ENCODE measurements around the gene LGMN. TPM values are rescaled to one million over a fixed set of nuclear protein-coding genes. Genes with fewer than 3 reads are reported as not detected.

LGMN gene
- 24.8 and 27.7 TPM in 2 replicates for total RNA-seq (2014; rRNA removed; shearing (Covaris generic))
- 22.1 and 26.1 TPM in 2 replicates for total RNA-seq (2022)
- Bru-seq, nascent RNA: percentile 52 among the genes with signal in this experiment
- percentile 54 among the genes with signal in this experiment for BruChase-seq, experiment 1, labeled RNA remaining after a 6-hour chase
- BruChase-seq, experiment 2, labeled RNA remaining after a 2-hour chase: percentile 50 among the genes with signal in this experiment
- long read RNA-seq, transcript LGMN-201 (14 exons, 2,055 nt): major isoform, 52 of 60 reads
- long read RNA-seq, partial matches to known transcripts: 0 of 60 reads
- long read RNA-seq, other reads (novel, unspliced or antisense): 4 of 60 reads

DNA sequence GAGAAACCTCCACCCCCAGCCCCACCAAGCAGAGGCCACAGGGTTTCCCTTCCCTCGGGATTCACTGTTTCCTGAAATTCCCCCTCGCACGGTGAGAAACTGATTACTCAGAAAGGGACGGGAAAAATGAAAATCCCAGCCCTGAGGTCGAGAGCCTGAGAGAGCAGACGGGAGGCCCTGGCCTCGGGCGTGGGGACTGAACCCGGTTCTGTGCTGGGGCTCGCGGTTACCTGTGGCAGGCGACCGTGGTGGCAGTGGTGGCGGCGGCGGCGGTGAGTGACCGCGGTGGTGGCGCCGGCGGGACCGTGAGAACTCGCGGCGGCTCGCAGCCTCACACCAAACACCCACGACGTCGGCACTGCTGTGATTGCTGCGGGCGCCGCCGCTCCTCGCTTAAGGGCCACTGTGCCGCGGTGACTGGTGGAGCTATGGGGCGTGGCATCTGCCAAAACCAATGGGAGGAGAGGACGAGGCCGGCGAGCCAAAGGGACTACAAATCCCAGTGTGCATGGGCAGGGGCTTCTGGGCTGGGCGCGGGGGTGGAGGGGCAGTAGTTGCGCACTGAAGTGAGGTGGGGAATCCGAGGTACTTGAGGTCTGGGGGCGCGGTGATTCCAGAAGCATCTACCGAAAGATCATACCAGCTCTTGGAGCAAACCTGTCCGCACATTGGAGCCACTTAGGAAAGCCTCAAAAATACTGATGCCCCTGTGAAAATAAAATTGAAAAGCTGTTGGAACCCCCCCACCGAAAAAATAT lies at the start of gene LGMN:
TSS of gene LGMN (minus strand) at position 369 of the 758 bp plus-strand sequence. CDS start 15,841 bp downstream, outside the sequence.
- ChIA-PET CTCF (ENCODE audit: unreplicated experiment) (interaction anchor here (0.6 to 1.0 kb wide), 3 partner anchors 15 to 60 kb away, joined by 3 read pairs; no protein-coding TSS in a partner anchor), POLR2A (interaction anchor here (0.7 to 1.0 kb wide), 4 partner anchors 11 to 55 kb away, joined by 3 to 4 read pairs (median 4); no protein-coding TSS in a partner anchor)
- H3K4me1 ChIP-seq (ENCODE audit: insufficient read depth, low read length, poor library complexity, severe bottlenecking): peaks cover 22% of the 10 kb centered on the region
- H3K9me2 ChIP-seq (ENCODE audit: insufficient read depth, low read length): no peaks in the 10 kb centered on the region
- H3K27ac ChIP-seq (ENCODE audit: low read depth, low read length, poor library complexity, severe bottlenecking): no peak within 1 kb of the TSS
- H3K4me3 ChIP-seq (ENCODE audit: low read depth, low read length, poor library complexity, severe bottlenecking): peak within 1 kb of the TSS; percentile 87
- peak; percentile 95 for DNase-seq (ENCODE audit: low spot score)
- H3K79me2 ChIP-seq (ENCODE audit: insufficient read depth, low read depth, low read length): peaks cover 17% of the 10 kb centered on the region; the same call in 1 of the 2 replicates
- H3K9me3 ChIP-seq (ENCODE audit: low read length): peaks cover 6% of the 10 kb centered on the region; the same call in 1 of the 2 replicates
- intact Hi-C loops (cut with micrococcal nuclease; ENCODE audit: unreplicated experiment): loop anchor here (2.0 to 5.0 kb wide), 2 partner anchors 34 to 44 kb away; partner anchors contain the start of gene GOLGA5
- H3K36me3 ChIP-seq (ENCODE audit: insufficient read depth, low read length): no peaks in the 10 kb centered on the region
- no TSS peak for BruUV-seq (replicated peaks)
- TF ChIP-seq, protein P1, sequence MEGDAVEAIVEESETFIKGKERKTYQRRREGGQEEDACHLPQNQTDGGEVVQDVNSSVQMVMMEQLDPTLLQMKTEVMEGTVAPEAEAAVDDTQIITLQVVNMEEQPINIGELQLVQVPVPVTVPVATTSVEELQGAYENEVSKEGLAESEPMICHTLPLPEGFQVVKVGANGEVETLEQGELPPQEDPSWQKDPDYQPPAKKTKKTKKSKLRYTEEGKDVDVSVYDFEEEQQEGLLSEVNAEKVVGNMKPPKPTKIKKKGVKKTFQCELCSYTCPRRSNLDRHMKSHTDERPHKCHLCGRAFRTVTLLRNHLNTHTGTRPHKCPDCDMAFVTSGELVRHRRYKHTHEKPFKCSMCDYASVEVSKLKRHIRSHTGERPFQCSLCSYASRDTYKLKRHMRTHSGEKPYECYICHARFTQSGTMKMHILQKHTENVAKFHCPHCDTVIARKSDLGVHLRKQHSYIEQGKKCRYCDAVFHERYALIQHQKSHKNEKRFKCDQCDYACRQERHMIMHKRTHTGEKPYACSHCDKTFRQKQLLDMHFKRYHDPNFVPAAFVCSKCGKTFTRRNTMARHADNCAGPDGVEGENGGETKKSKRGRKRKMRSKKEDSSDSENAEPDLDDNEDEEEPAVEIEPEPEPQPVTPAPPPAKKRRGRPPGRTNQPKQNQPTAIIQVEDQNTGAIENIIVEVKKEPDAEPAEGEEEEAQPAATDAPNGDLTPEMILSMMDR (conservative IDR thresholded peaks at IDR 0.05; ENCODE audit: low read length): no peak
- no peak for TF ChIP-seq EZH2phosphoT487 (IDR thresholded peaks at IDR 0.05; ENCODE audit: borderline replicate concordance, low read depth, low read length)
- H3K4me2 ChIP-seq (ENCODE audit: low read length): peak within 1 kb of the TSS; percentile 85
- H2AFZ ChIP-seq (ENCODE audit: low read length): peak within 1 kb of the TSS; percentile 82
- H4K20me1 ChIP-seq (ENCODE audit: insufficient read depth, low read length): no peaks in the 10 kb centered on the region

DNA sequence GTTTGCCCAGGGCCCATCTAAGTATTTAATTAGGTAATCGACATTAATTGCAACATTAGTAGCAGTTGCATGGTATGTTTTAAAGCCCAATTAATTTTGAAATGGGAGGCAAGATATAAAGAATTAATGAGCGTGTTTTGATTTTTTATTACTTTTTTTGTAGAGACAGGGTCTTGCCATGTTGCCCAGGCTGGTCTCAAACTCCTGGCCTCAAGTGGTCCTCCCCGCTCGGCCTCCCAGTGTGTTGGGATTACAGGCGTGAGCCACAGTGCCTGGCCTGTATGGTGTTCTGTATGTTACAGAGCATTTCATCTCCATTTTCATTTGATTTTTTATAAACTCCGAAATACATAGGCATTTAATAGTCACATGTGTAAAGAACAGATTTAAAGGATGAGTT lies 46.5 kb upstream of the LGMN start:
- CTCF ChIA-PET (ENCODE audit: unreplicated experiment): no interaction called here
- Histone ChIP-seq H3K36me3 (ENCODE audit: insufficient read depth, low read length) (peaks cover 24% of the 10 kb centered on the region), H2AFZ (ENCODE audit: low read length) (0 out of 2 replicates have a peak overlapping the region, but pooled peaks have one; percentile 50), H3K79me2 (ENCODE audit: insufficient read depth, low read depth, low read length) (peaks cover 26% of the 10 kb centered on the region), H3K27ac (ENCODE audit: low read depth, low read length, poor library complexity, severe bottlenecking) (no peak overlapping the region), H3K4me2 (ENCODE audit: low read length) (peak overlapping the region; percentile 95), H3K4me3 (ENCODE audit: low read depth, low read length, poor library complexity, severe bottlenecking) (peak overlapping the region; percentile 96), H4K20me1 (ENCODE audit: insufficient read depth, low read length) (no peaks in the 10 kb centered on the region), H3K9me2 (ENCODE audit: insufficient read depth, low read length) (no peaks in the 10 kb centered on the region), H3K4me1 (ENCODE audit: insufficient read depth, low read length, poor library complexity, severe bottlenecking) (peaks cover 20% of the 10 kb centered on the region), H3K9me3 (ENCODE audit: low read length) (peaks cover 22% of the 10 kb centered on the region)
- no TSS peak for BruUV-seq (replicated peaks)
- POLR2A ChIA-PET: no interaction called here
- TF ChIP-seq EZH2phosphoT487 (IDR thresholded peaks at IDR 0.05; ENCODE audit: borderline replicate concordance, low read depth, low read length): no peak
- TF ChIP-seq, protein P1 (conservative IDR thresholded peaks at IDR 0.05; ENCODE audit: low read length): no peak
- intact Hi-C loops (cut with micrococcal nuclease; ENCODE audit: unreplicated experiment): loop anchor here (5.0 kb wide), 1 partner anchor 48 kb away; the partner anchor contains the start of gene LGMN
- DNase-seq (ENCODE audit: low spot score): no peak
